HG03175 (cell line): ENCODE results near the gene ABCB10.
A peak's percentile ranks its signal among the peaks of the same experiment; 100 is the strongest.
"Not testable (repeated sequence)": the region's sequence is repeated elsewhere in the genome, so short reads cannot be mapped to it uniquely, and the experiment has no call there.

Source experiments
- ATAC-seq: cut with Tn5 transposase; IDR thresholded peaks from one replicate; pipeline ENCODE4 v1.9.1; 2021; ENCODE audit warnings: mild to moderate bottlenecking, moderate library complexity; ENCODE audit not compliant: unreplicated experiment

ABCB10 gene

DNA sequence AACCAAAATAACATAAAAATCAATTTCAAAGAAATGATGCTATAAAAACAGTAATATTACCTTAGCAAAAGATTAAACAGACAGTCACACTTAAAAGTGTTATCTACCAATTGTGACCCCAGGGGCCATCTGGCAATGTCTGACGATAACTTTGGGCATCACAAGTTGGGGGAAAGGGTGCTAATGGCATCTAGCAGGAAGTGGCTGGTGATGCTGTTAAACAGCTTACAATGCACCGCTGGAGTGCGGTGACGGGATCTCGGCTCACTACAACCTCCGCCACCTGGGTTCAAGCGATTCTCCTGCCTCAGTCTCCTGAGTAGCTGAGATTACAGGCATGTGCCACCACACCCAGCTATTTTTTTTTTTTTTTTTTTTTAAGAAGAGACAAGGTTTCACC, 78.0 kb downstream of the ABCB10 start:
- peak; percentile 44 for ATAC-seq

DNA sequence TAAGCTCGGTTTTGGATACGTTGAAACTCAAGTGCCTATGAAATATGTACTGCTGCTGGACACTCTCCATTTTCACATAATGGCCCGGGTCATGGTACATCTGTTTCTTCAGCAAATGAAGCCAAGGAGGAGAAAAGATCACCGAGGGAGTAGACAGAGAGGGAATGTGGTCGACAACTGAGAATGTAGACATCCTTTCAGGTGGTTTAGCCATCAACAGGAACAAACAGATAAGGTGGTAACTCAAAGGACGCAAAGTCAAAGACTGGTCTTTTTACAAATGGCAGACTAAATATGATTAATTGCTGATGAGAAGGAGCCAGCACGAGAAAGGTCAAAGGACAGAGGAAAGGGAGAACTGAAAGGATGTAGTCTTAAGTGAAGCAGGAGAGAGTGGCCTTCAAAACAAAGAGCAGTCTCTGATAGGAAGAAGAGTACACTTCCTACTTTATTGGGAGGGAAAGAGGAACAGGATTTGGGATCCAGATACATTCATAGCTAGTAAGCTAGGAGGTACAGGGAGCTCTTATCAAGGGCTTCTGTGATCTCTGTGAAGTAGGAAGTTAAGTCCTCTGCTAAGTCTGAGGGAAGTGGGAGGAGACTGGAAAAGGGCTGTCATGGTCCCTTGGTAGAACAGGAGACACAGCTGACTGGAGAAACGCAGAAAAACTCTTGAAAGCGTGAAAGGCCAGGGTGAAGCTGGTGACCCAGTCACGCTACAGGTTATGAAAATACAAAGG, 78.7 kb downstream of the ABCB10 start:
- ATAC-seq: peak; percentile 80

DNA sequence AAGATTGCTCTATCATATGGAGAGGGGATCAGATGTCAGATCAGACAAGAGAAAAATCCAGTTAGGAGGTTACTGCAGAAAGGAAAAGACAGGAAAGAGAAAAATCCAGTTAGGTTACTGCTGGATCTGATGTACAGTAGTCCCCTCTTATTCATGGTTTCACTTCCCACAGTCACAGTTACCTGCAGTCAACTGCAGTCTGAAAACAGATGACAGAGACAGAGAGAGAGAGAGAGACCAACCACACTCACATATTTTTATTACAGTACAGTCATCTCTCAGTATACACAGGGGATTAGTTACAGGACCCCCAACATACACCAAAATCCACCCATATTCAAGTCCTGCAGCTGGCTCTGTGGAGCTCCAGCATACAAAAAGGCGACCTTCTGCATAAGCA, 79.7 kb downstream of the ABCB10 start:
- ATAC-seq: peak; percentile 68

DNA sequence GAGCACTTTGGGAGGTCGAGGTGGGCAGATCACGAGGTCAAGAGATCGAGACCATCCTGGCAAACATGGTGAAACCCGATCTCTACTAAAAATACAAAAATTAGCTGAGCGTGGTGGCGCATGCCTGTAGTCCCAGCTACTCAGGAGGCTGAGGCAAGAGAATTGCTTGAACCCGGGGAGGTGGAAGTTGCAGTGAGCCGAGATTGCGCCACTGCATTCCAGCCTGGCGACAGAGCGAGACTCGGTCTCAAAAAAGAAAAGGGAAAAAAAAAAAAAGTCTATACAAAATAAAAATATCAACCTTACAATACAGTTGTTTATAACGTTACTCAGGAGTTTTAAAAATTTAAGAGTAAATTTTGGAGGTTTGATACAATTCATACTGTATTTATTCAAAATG, 82.6 kb downstream of the ABCB10 start:
- not testable (repeated sequence) for ATAC-seq

DNA sequence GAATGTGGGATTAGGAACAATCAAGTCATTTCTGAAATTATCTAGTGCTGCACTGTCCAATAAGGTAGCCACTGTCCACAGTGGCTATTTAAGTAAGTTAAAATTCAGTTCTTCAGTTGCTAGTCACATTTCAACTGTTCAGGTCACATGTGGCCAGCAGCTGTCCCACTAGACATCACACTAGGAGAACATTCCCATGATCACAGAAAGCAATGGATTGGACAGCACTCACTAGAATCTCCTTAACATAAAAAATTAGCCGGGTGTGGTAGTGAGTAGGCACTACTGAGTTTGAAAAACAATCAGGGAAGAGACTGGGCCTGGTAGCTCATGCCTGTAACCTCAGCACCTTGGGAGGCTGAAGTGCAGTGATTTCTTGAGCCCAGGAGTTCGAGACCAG, 84.0 kb downstream of the ABCB10 start:
- ATAC-seq: no peak

DNA sequence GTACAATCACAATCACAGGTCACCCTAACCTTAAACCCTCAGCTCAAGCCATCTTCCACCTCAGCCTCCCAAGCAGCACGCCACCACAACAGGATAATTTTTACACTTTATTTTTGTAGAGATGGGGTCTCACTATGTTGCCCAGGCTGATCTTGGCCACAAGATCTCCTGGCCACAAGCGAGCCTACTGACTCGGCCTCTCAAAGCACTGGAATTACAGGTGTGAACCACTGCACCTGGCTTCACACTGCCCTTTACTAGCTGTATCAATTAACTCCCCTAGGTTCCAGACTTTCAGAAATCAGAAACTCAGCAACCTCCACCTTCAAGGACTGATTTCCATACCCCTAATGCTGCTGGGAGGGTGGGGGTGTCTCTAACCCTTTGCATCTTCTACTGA, 87.3 kb downstream of the ABCB10 start:
- no peak for ATAC-seq

DNA sequence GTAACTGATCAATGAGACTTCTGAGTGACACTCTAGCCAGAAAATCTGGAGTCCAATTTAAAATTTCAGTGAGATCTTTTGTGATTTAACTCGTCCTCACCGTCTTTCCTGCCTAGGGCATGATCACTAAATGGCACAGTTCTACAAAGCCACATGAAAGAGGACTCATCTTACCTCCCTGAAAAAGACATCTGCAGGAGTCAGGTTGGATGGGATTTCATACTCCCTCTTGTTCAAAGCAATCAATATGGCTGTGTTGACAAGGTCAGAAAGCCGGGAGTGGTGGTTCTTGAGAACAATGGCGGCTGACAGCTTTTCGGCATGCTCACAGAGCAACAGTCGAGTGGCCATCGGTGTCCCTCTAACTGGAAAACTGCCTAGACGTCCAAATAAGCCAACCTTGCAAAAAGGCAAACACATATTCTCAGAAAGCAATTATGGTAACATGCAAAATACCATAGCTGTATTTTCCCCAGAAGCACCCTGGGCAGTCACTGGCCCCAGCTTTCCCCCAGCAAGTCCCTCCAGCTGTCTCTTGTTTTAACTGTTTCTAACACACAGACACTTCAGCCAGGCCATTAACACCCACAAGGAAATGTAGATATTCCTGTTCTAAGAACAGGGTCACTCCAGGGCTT, 88.0 kb downstream of the ABCB10 start:
- no peak for ATAC-seq

DNA sequence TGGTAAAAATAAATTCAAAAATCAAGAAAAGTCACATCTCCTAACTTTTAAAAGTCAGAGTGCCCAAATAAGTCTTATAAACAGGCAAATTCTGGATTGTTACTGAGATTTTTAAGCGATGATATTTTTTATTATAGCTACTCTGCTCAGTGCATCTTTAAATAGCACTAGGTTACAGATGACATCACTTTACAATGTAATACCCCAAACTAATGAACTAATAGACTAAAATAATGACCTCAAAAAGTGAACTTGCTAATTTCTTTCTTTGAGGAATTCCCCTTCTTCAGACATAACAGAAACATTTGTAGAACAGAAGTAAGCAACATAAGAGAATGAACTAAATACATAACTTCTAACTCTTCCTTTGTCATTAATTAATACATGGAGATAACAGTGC, 91.6 kb downstream of the ABCB10 start:
- no peak for ATAC-seq
